GM11168 (cell line): Measurements from ENCODE around the gene SIX1.

ENCODE experiments used
- in situ Hi-C: fragments of 300-500 bp; cut with MboI; formaldehyde crosslinking; loops from one replicate; pipeline ENCODE4 v1.12.0; 2022; ENCODE audit warnings: low sequenced_read_pairs; ENCODE audit not compliant: unreplicated experiment

Gene SIX1

GRCh38 chr14:60655898-60656685 is 6.8 kb upstream of the SIX1 start:
- in situ Hi-C loops, result no loop called here

- in situ Hi-C loops, result no loop called here
Observed at GRCh38 chr14:60655119-60655897, 6.0 kb upstream of the SIX1 start.

GRCh38 chr14:60654334-60654821 is 5.1 kb upstream of the SIX1 start:
- in situ Hi-C loops, result no loop called here

- in situ Hi-C loops, result no loop called here
Observed at GRCh38 chr14:60653701-60654161, 4.5 kb upstream of the SIX1 start.

GRCh38 chr14:60652674-60653651 is 3.7 kb upstream of the SIX1 start:
- in situ Hi-C loops, result no loop called here

GRCh38 chr14:60651796-60652673 is 2.8 kb upstream of the SIX1 start:
- in situ Hi-C loops, result no loop called here

GRCh38 chr14:60651086-60651795 is 2.0 kb upstream of the SIX1 start:
- in situ Hi-C loops, result no loop called here

- in situ Hi-C loops, result no loop called here
Observed at GRCh38 chr14:60650373-60650961, 1.2 kb upstream of the SIX1 start.

- in situ Hi-C loops, result no loop called here
Observed at GRCh38 chr14:60649875-60650372, 647 bp upstream of the SIX1 start.

GRCh38 chr14:60648249-60648933 is 886 bp downstream of the SIX1 start:
- in situ Hi-C loops, result no loop called here

GRCh38 chr14:60647837-60648248 is 1.4 kb downstream of the SIX1 start:
- in situ Hi-C loops, result no loop called here

- in situ Hi-C loops, result no loop called here
Observed at GRCh38 chr14:60647081-60647836, 2.0 kb downstream of the SIX1 start.

GRCh38 chr14:60646226-60646818 is 3.0 kb downstream of the SIX1 start:
- in situ Hi-C loops, result no loop called here

GRCh38 chr14:60645126-60645741 is 4.0 kb downstream of the SIX1 start:
- in situ Hi-C loops, result no loop called here

GRCh38 chr14:60644666-60645065 is 4.6 kb downstream of the SIX1 start:
- in situ Hi-C loops, result no loop called here
